ENCODE data around the gene ELFN1. TPM values are rescaled to one million over a fixed set of nuclear protein-coding genes. Genes with fewer than 3 reads are reported as not detected.

Gene ELFN1
- total RNA-seq, 2 experiments from 2014 or later, result 0.20 to 0.36 TPM

DNA sequence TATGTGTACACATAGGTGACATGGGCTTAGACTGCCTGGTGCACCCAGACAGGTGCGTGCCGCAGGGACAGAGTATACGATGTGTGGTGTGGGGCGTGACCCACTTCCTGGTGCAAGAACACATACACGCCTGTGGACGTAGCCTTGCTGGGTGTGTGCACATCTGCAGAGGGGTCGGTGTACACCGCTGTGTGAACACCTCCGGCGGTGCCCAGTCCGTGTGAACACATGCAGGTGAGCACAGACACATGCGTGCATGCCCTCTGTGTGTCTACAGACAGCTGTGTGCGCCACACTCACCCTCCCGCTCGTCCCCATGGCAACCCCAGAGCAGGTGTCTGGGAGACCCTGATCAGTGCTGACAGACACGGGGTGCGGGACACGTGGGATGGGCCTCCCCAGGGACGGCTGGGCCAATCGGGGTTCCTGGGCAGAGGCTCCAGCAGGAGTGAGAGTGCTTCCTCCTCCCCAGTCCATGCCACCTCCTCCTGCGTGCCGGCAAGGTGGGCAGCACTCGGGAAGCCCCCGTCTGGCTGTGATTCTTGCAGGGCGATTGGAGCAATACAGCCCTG is 23.4 kb downstream of the ELFN1 start:
- Mint-ChIP-seq H3K27me3 (peaks cover 9% of the 10 kb centered on the region), H3K4me1 (ENCODE audit: low read depth) (no peaks in the 10 kb centered on the region), H3K4me3 (no peak overlapping the region), H3K36me3 (ENCODE audit: low read depth) (no peaks in the 10 kb centered on the region), H3K9me3 (peaks cover 4% of the 10 kb centered on the region), H3K27ac (no peak overlapping the region)
- no peak for ATAC-seq
- no peak for DNase-seq
- intact Hi-C loops (cut with micrococcal nuclease), result no loop called here
- TF ChIP-seq, protein P1, sequence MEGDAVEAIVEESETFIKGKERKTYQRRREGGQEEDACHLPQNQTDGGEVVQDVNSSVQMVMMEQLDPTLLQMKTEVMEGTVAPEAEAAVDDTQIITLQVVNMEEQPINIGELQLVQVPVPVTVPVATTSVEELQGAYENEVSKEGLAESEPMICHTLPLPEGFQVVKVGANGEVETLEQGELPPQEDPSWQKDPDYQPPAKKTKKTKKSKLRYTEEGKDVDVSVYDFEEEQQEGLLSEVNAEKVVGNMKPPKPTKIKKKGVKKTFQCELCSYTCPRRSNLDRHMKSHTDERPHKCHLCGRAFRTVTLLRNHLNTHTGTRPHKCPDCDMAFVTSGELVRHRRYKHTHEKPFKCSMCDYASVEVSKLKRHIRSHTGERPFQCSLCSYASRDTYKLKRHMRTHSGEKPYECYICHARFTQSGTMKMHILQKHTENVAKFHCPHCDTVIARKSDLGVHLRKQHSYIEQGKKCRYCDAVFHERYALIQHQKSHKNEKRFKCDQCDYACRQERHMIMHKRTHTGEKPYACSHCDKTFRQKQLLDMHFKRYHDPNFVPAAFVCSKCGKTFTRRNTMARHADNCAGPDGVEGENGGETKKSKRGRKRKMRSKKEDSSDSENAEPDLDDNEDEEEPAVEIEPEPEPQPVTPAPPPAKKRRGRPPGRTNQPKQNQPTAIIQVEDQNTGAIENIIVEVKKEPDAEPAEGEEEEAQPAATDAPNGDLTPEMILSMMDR (IDR thresholded peaks at IDR 0.05), result no peak
- POLR2A ChIA-PET, result no interaction called here
- CTCF ChIA-PET, result no interaction called here

DNA sequence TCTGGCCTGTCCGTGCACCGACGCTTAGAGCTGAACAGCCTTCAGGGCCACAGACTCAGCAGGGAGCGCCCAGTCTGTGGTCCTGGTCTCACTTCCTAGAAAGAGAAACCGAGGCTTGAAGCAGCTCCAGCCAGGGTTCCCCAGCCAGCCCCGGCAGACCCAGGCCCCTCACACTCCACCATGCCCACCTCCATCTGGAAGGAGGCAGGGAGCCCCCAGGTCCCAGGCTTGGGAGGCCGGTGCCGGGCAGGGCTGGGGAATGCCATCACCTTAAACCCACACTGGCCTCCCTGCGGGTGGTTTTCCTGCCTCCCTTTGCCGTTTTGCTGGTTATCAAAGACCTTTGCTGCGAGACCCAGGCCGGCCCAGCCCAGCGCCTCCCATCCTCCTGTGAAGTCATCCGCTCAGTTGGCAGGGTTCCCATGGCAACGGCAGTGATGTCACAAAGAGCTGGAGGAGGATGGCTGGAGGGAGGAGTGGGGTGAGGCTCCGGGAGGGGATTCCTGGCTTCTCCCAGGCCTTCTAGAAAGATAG is 24.0 kb downstream of the ELFN1 start:
- TF ChIP-seq, protein P1 (IDR thresholded peaks at IDR 0.05), result no peak
- peaks cover 5% of the 10 kb centered on the region for H3K27me3 Mint-ChIP-seq
- POLR2A ChIA-PET, result no interaction called here
- no peak overlapping the region for H3K27ac Mint-ChIP-seq
- ATAC-seq, result no peak
- no peaks in the 10 kb centered on the region for H3K36me3 Mint-ChIP-seq (ENCODE audit: low read depth)
- H3K9me3 Mint-ChIP-seq, result peaks cover under 1% of the 10 kb centered on the region
- CTCF ChIA-PET, result no interaction called here
- intact Hi-C loops (cut with micrococcal nuclease), result no loop called here
- no peak for DNase-seq
- no peaks in the 10 kb centered on the region for H3K4me1 Mint-ChIP-seq (ENCODE audit: low read depth)
- no peak overlapping the region for H3K4me3 Mint-ChIP-seq

DNA sequence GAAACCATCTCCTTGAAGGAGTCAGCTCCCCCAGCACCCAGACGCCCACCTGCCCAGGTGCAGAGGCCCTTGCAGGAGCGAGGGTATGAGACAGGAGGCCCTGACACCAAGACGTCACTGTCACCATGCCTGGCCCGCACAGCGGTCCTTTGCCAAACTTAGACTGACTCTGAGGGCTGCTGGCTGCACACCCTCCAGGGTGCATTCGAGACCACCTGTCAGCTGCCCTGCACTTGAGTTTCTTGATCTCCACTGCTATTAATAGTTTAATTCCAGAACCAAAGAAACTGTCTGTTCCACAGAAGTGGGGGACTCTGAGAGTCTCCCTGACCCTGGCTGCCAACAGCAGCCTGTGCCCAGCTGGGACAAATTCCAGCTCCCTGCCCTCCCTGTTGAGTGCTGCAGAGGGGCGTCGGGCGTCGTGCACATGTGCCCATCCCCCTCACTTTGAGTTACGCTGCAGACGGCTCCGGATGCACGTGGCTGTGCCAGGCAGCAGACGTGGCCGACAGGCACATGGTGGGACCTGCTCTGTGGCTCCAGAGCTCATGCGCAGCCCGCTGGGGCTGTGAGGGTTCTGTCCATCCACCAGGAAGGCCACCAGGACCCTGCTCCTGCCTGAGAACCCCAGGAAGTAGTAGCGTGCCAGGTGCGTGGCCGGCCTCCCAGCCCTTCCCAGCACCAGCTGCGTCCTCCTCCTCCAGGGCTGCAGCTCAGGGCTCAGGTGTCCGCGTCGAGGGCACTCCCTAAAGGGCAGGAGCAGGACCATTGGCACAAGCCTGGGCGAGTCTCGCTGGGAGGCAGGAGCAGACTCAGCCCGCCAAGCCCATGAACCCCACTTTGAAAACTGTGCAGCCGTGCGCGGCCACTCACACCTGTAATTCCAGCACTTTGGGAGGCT is 24.8 kb downstream of the ELFN1 start:
- Mint-ChIP-seq H3K36me3 (ENCODE audit: low read depth) (no peaks in the 10 kb centered on the region), H3K9me3 (no peaks in the 10 kb centered on the region), H3K27me3 (peaks cover 4% of the 10 kb centered on the region), H3K4me3 (no peak overlapping the region), H3K4me1 (ENCODE audit: low read depth) (no peaks in the 10 kb centered on the region), H3K27ac (no peak overlapping the region)
- intact Hi-C loops (cut with micrococcal nuclease), result no loop called here
- ATAC-seq, result no peak
- no peak for DNase-seq
- POLR2A ChIA-PET, result no interaction called here
- TF ChIP-seq, protein P1 (IDR thresholded peaks at IDR 0.05), result no peak
- CTCF ChIA-PET, result no interaction called here

DNA sequence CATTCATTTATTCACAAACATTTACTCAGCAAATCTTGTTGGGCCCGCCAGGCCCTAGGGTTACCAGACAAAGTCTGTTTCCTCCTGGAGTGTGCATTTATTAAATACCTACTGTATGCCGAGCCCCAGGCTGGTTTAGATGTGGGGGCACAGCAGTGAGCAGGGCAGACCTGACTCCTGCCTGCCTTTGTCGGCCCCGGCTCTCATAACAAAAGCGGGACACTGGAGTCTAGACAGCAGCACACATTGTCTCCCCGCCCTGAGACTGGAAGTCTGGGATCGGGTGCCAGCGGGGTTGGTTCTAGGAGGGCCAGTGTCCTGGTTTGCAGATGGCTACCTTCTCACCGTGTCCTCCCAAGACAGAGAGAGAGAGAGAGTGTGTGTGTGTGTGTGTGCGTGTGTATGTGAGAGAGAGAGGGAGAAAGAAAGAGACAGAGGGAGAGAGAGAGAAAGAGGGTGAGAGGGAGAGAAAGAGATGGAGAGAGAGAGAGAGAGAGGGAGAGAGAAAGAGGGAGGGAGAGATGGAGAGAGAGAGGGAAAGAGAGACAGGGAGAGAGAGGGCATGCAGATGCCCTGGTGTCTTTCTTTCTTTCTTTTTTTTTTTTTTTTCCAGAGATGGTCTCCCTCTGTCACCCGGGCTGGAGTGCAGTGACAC is 25.9 kb downstream of the ELFN1 start:
- no peak overlapping the region for H3K4me3 Mint-ChIP-seq
- no peak for DNase-seq
- POLR2A ChIA-PET, result no interaction called here
- H3K4me1 Mint-ChIP-seq (ENCODE audit: low read depth), result no peaks in the 10 kb centered on the region
- H3K27me3 Mint-ChIP-seq, result no peaks in the 10 kb centered on the region
- H3K27ac Mint-ChIP-seq, result no peak overlapping the region
- ATAC-seq, result no peak
- TF ChIP-seq, protein P1 (IDR thresholded peaks at IDR 0.05), result no peak
- H3K9me3 Mint-ChIP-seq, result no peaks in the 10 kb centered on the region
- CTCF ChIA-PET, result no interaction called here
- intact Hi-C loops (cut with micrococcal nuclease), result no loop called here
- no peaks in the 10 kb centered on the region for H3K36me3 Mint-ChIP-seq (ENCODE audit: low read depth)

Measured in activated CD8-positive, alpha-beta T cell treated with anti-CD3 and anti-CD28 coated beads for 36 hours (primary cell).